Trophoblast cell (in vitro differentiated cells and primary cell): ENCODE data around the gene IMMP2L.

ENCODE experiments used
- DNase-seq, 2 donors: peaks; one replicate each; pipeline ENCODE4 v3.0.0-alpha.2; 2016
- H2AFZ ChIP-seq: 2 replicates; pipeline ENCODE4 v1.6.1; 2013; ENCODE audit warnings: low read length, moderate library complexity, mild to moderate bottlenecking; ENCODE audit not compliant: insufficient read depth, poor library complexity
- H2AK5ac ChIP-seq: 2 replicates; pipeline ENCODE4 v1.6.1; 2013; ENCODE audit warnings: mild to moderate bottlenecking, low read length
- H2BK120ac ChIP-seq: 2 replicates; pipeline ENCODE4 v1.6.1; 2013; ENCODE audit warnings: low read length, mild to moderate bottlenecking, moderate library complexity; ENCODE audit not compliant: insufficient read depth, poor library complexity
- H2BK12ac ChIP-seq: 2 replicates; pipeline ENCODE4 v1.6.1; 2013; ENCODE audit warnings: mild to moderate bottlenecking, low read length, moderate library complexity
- H2BK5ac ChIP-seq: 2 replicates; pipeline ENCODE4 v1.6.1; 2013; ENCODE audit warnings: low read length, low read depth, moderate library complexity, mild to moderate bottlenecking; ENCODE audit not compliant: poor library complexity
- H3K14ac ChIP-seq: 2 replicates; pipeline ENCODE4 v1.6.1; 2013; ENCODE audit warnings: mild to moderate bottlenecking, low read length
- H3K18ac ChIP-seq: 2 replicates; pipeline ENCODE4 v1.6.1; 2013; ENCODE audit warnings: mild to moderate bottlenecking, low read length
- H3K23ac ChIP-seq: 2 replicates; pipeline ENCODE4 v1.6.1; 2013; ENCODE audit warnings: low read length
- H3K27ac ChIP-seq: 2 replicates; pipeline ENCODE4 v1.5.1; 2013; ENCODE audit warnings: low read depth, mild to moderate bottlenecking, inconsistent platforms, low read length, moderate library complexity
- H3K27me3 ChIP-seq: 2 replicates; pipeline ENCODE4 v1.6.1; 2013; ENCODE audit warnings: inconsistent platforms, mild to moderate bottlenecking, low read length, moderate library complexity; ENCODE audit not compliant: insufficient read depth
- H3K36me3 ChIP-seq, 2 experiments: 1 replicate in 1 of 2; 2 replicates in 1 of 2; pipeline ENCODE4 v1.6.1; 2013; ENCODE audit warnings: low read length in 2 of 2, mild to moderate bottlenecking in 2 of 2, moderate library complexity in 1 of 2; ENCODE audit not compliant: insufficient read depth in 2 of 2, control insufficient read depth in 1 of 2
- H3K4ac ChIP-seq: 2 replicates; pipeline ENCODE4 v1.6.1; 2013; ENCODE audit warnings: low read depth, mild to moderate bottlenecking, low read length, moderate library complexity
- H3K4me1 ChIP-seq, 2 experiments: 1 replicate in 1 of 2; 2 replicates in 1 of 2; pipeline ENCODE4 v1.6.1; 2013; ENCODE audit warnings: low read length in 2 of 2, mild to moderate bottlenecking in 2 of 2, moderate library complexity in 1 of 2; ENCODE audit not compliant: insufficient read depth in 2 of 2, control insufficient read depth in 1 of 2
- H3K4me2 ChIP-seq: 2 replicates; pipeline ENCODE4 v1.6.1; 2013; ENCODE audit warnings: inconsistent platforms, mild to moderate bottlenecking, low read length, moderate library complexity
- H3K4me3 ChIP-seq: 2 replicates; pipeline ENCODE4 v1.5.1; 2013; ENCODE audit warnings: mild to moderate bottlenecking, low read depth, low read length, inconsistent platforms
- H3K79me1 ChIP-seq: one replicate; pipeline ENCODE4 v1.6.1; 2013; ENCODE audit warnings: low read length
- H3K79me2 ChIP-seq: 2 replicates; pipeline ENCODE4 v1.6.1; 2013; ENCODE audit warnings: low read length, mild to moderate bottlenecking; ENCODE audit not compliant: control insufficient read depth, insufficient read depth, poor library complexity
- H3K9ac ChIP-seq: 2 replicates; pipeline ENCODE4 v1.6.1; 2013; ENCODE audit warnings: mild to moderate bottlenecking, low read length
- H3K9me3 ChIP-seq: 2 replicates; pipeline ENCODE4 v1.6.1; 2013; ENCODE audit warnings: low read depth, mild to moderate bottlenecking, control low read depth, inconsistent platforms, low read length; ENCODE audit not compliant: insufficient read depth
- H4K12ac ChIP-seq: 2 replicates; pipeline ENCODE4 v1.6.1; 2013; ENCODE audit warnings: low read depth, mild to moderate bottlenecking, low read length, moderate library complexity
- H4K8ac ChIP-seq: 2 replicates; pipeline ENCODE4 v1.6.1; 2013; ENCODE audit warnings: low read depth, mild to moderate bottlenecking, low read length, moderate library complexity
- H4K91ac ChIP-seq: one replicate; pipeline ENCODE4 v1.6.1; 2013; ENCODE audit warnings: low read depth, mild to moderate bottlenecking, low read length, moderate library complexity
- WGBS: extraction: QIAGEN DNeasy Blood & Tissue Kit; methylation state at CpG from one replicate; pipeline ENCODE4 v1.1.7; 2013; ENCODE audit warnings: missing lambda C conversion rate; ENCODE audit not compliant: insufficient read length, insufficient coverage; ENCODE audit errors: extremely low coverage; 5-methylcytosine and 5-hydroxymethylcytosine counted together

The IMMP2L gene

DNA sequence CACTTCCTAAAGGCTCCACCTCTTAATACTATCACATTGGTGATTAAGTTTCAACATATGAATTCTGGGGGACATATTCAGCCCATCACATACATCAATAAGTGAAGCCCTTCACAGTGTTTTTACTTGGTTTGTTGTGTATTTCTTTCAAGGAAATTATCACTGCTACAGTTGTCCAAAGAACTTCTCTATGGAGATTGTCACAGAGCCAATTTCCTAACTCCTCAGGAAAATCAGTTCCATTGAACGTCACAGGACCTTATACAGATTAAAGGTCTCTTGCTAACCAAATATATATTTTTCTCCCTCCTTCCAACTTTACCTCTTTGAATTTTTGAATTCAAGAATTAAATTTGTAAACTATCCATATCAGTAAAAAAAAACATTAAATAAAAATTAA, 357.0 kb downstream of the IMMP2L start:
- no peak overlapping the region for H3K4ac ChIP-seq
- no peak overlapping the region for H2AK5ac ChIP-seq
- H4K8ac ChIP-seq, result no peak overlapping the region
- H3K9me3 ChIP-seq, result no peaks in the 10 kb centered on the region
- no peak overlapping the region for H3K27ac ChIP-seq
- H4K91ac ChIP-seq, result no peak overlapping the region
- no peak overlapping the region for H2BK120ac ChIP-seq
- no peak for DNase-seq
- H2BK5ac ChIP-seq, result no peak overlapping the region
- H3K14ac ChIP-seq, result no peak overlapping the region
- H3K36me3 ChIP-seq, result no peaks in the 10 kb centered on the region
- no peak overlapping the region for H4K12ac ChIP-seq
- no peak overlapping the region for H3K23ac ChIP-seq
- no peaks in the 10 kb centered on the region for H3K79me2 ChIP-seq
- no peak overlapping the region for H3K4me3 ChIP-seq
- H3K27me3 ChIP-seq, result no peaks in the 10 kb centered on the region
- H3K79me1 ChIP-seq, result no peaks in the 10 kb centered on the region
- H3K18ac ChIP-seq, result no peak overlapping the region
- no peak overlapping the region for H3K4me2 ChIP-seq
- H2BK12ac ChIP-seq, result no peak overlapping the region
- H2AFZ ChIP-seq, result no peak overlapping the region
- no peaks in the 10 kb centered on the region for H3K4me1 ChIP-seq
- no peak overlapping the region for H3K9ac ChIP-seq
- WGBS, result no CpG with 5 or more reads among the region's 1 CpG

DNA sequence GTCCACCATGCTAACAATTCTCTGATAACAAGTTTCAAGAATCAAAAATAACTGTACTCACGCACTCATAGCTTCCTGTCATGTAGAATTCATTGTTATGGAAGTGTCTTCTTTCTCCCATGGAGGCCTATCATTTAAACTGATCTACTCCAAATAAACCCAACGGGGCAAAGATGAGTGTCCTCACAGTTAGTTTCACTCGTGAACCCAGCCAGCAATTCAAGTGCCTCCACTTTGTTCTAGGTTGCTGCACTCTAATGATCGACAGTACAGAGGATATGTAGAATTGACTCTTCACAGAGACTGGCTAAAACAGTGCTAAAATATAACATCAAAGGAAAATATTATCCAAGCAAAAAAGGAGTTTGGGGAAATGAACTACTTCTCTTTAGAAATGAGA, 360.0 kb downstream of the IMMP2L start:
- no peaks in the 10 kb centered on the region for H3K4me1 ChIP-seq
- H2BK5ac ChIP-seq, result no peak overlapping the region
- H3K23ac ChIP-seq, result no peak overlapping the region
- no peaks in the 10 kb centered on the region for H3K79me1 ChIP-seq
- no peak overlapping the region for H3K4ac ChIP-seq
- no peak overlapping the region for H3K9ac ChIP-seq
- H4K91ac ChIP-seq, result no peak overlapping the region
- H2BK120ac ChIP-seq, result no peak overlapping the region
- no peak overlapping the region for H2AFZ ChIP-seq
- WGBS, result no CpG with 5 or more reads among the region's 4 CpGs
- no peak overlapping the region for H2BK12ac ChIP-seq
- H4K8ac ChIP-seq, result no peak overlapping the region
- H2AK5ac ChIP-seq, result no peak overlapping the region
- H3K9me3 ChIP-seq, result no peaks in the 10 kb centered on the region
- H3K4me3 ChIP-seq, result no peak overlapping the region
- H3K4me2 ChIP-seq, result no peak overlapping the region
- H3K18ac ChIP-seq, result no peak overlapping the region
- no peak overlapping the region for H3K27ac ChIP-seq
- H3K79me2 ChIP-seq, result no peaks in the 10 kb centered on the region
- no peak for DNase-seq
- no peaks in the 10 kb centered on the region for H3K36me3 ChIP-seq
- no peak overlapping the region for H4K12ac ChIP-seq
- no peaks in the 10 kb centered on the region for H3K27me3 ChIP-seq
- H3K14ac ChIP-seq, result no peak overlapping the region

DNA sequence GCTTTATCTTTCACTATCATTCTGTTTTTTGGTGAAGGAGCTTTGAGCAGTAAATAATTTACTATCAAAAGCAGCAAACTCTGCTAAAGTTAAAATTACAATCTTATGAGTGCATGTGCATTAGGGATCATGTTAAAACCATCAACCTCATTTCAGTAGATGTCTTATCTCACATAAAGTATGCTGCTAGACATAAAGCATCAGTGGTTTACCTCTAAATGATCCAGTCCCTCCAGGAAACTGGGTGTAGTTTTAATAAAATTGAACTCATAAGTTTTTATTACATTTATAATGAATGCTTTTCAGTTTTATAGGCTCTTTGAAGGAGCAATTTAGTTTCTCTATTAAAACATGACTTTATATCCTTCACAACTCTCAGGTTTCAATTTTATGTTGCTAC, 362.6 kb downstream of the IMMP2L start:
- no peak overlapping the region for H2BK120ac ChIP-seq

DNA sequence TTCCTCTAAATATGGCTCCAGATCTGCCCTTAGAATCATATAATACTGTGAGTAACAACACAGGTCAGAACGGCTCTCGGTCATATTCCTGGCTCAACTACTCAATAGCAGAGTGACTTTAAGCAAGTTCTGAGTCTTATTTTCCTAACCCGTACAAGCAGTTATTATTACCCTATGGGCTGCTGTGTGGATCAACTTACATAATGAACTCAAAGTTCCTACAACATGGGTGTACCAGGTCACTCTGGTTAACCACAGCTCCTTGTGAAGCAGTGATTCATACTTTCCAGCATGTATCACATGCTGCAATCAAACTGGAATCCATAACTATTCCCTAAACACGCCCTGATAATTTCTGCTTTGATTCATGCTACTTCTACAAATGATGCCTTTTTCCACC, 364.0 kb downstream of the IMMP2L start:
- no peak overlapping the region for H3K4me3 ChIP-seq
- H3K23ac ChIP-seq, result no peak overlapping the region
- no peak overlapping the region for H3K18ac ChIP-seq
- DNase-seq, result peak; percentile 17 to 69
- H3K9ac ChIP-seq, result no peak overlapping the region
- no peaks in the 10 kb centered on the region for H3K27me3 ChIP-seq
- no peak overlapping the region for H3K4me2 ChIP-seq
- no peaks in the 10 kb centered on the region for H3K36me3 ChIP-seq
- no peaks in the 10 kb centered on the region for H3K4me1 ChIP-seq
- H3K4ac ChIP-seq, result no peak overlapping the region
- no peak overlapping the region for H4K91ac ChIP-seq
- no peaks in the 10 kb centered on the region for H3K79me1 ChIP-seq
- H2AFZ ChIP-seq, result no peak overlapping the region
- no peak overlapping the region for H2BK5ac ChIP-seq
- H3K27ac ChIP-seq, result no peak overlapping the region
- no peak overlapping the region for H4K8ac ChIP-seq
- no peak overlapping the region for H2AK5ac ChIP-seq
- no peak overlapping the region for H4K12ac ChIP-seq
- WGBS, result no CpG with 5 or more reads among the region's 4 CpGs
- H3K79me2 ChIP-seq, result no peaks in the 10 kb centered on the region
- no peak overlapping the region for H3K14ac ChIP-seq
- H3K9me3 ChIP-seq, result no peaks in the 10 kb centered on the region
- no peak overlapping the region for H2BK12ac ChIP-seq
- no peak overlapping the region for H2BK120ac ChIP-seq

More for the DNA sequence above, 362.6 kb downstream of the IMMP2L start:
- Histone ChIP-seq H3K36me3 (no peaks in the 10 kb centered on the region), H3K4me2 (no peak overlapping the region), H2AK5ac (no peak overlapping the region), H3K79me1 (no peaks in the 10 kb centered on the region), H3K4ac (no peak overlapping the region), H2AFZ (no peak overlapping the region), H3K9ac (no peak overlapping the region), H4K8ac (no peak overlapping the region), H3K27ac (no peak overlapping the region), H2BK5ac (no peak overlapping the region), H2BK12ac (no peak overlapping the region), H3K4me3 (no peak overlapping the region), H3K18ac (no peak overlapping the region), H4K91ac (no peak overlapping the region), H3K23ac (no peak overlapping the region), H3K9me3 (no peaks in the 10 kb centered on the region), H3K4me1 (no peaks in the 10 kb centered on the region), H3K79me2 (no peaks in the 10 kb centered on the region), H3K27me3 (no peaks in the 10 kb centered on the region), H4K12ac (no peak overlapping the region), H3K14ac (no peak overlapping the region)
- no peak for DNase-seq
